SK-N-SH (cell line): Measurements from ENCODE around the gene KIF5C. TPM values are rescaled to one million over a fixed set of nuclear protein-coding genes. Genes with fewer than 3 reads are reported as not detected.

ENCODE experiments used
- CTCF ChIA-PET: fragments of 300-600, 350-600 bp; formaldehyde crosslinking; extraction: SDS; loops from one replicate; lab custom pipeline; 2021; lab: Yijun Ruan, JAX
- POLR2A ChIA-PET: fragments of 350-600 bp; sonication (Branson Sonifier 250); formaldehyde crosslinking; extraction: SDS; loops from one replicate; lab custom pipeline; 2020; ENCODE audit warnings: antibody characterized with exemption, inconsistent platforms; lab: Yijun Ruan, JAX
- DNase-seq: peaks from one replicate; pipeline ENCODE4 v3.0.0; 2012
- H2AFZ ChIP-seq: fragments of 200-600 bp; sonication (generic); 2 replicates; pipeline ENCODE4 v1.8.1; 2016; ENCODE audit warnings: antibody characterized with exemption, mild to moderate bottlenecking, low read depth
- H3F3A ChIP-seq: fragments of 200-600 bp; sonication (generic); replicated peaks from 2 replicates; pipeline ENCODE3; 2016; ENCODE audit warnings: antibody characterized with exemption, mild to moderate bottlenecking; ENCODE audit not compliant: insufficient read depth
- H3K27ac ChIP-seq, 2 experiments: fragments of 200-500 bp in 1 of 2; fragments of 200-600 bp in 1 of 2; sonication (Bioruptor generic) in 1 of 2; sonication (generic), shearing (Covaris generic) in 1 of 2; 2 replicates each; pipeline versions ENCODE4 v1.5.1 to v1.6.1; 2014 to 2016; ENCODE audit warnings: low read depth in 2 of 2, inconsistent platforms in 1 of 2, low read length in 1 of 2, mild to moderate bottlenecking in 1 of 2, mixed read lengths in 1 of 2
- H3K27me3 ChIP-seq: fragments of 200-600 bp; sonication (generic), shearing (Covaris generic); 2 replicates; pipeline ENCODE4 v1.6.1; 2016; ENCODE audit warnings: mixed run types; ENCODE audit not compliant: insufficient read depth
- H3K36me3 ChIP-seq, 2 experiments: fragments of 200-500 bp in 1 of 2; fragments of 200-600 bp in 1 of 2; sonication (Bioruptor generic) in 1 of 2; sonication (generic) in 1 of 2; replicated peaks in 1 of 2; 2 replicates each; pipeline versions ENCODE3 to v1.5.1; 2014 to 2016; ENCODE audit warnings: low read length in 1 of 2, mild to moderate bottlenecking in 1 of 2; ENCODE audit not compliant: insufficient read depth in 2 of 2, control insufficient read depth in 1 of 2
- H3K4me1 ChIP-seq, 2 experiments: fragments of 200-500 bp in 1 of 2; fragments of 200-600 bp in 1 of 2; sonication (Bioruptor generic) in 1 of 2; sonication (generic), shearing (Covaris generic) in 1 of 2; 2 replicates each; pipeline versions ENCODE4 v1.5.1 to v1.6.1; 2014 to 2016; ENCODE audit warnings: low read depth in 1 of 2, low read length in 1 of 2, mixed run types in 1 of 2; ENCODE audit not compliant: insufficient read depth in 2 of 2, control insufficient read depth in 1 of 2
- H3K4me2 ChIP-seq: fragments of 200-600 bp; sonication (generic), shearing (Covaris generic); 2 replicates; pipeline ENCODE4 v1.6.1; 2017; ENCODE audit warnings: mixed run types
- H3K4me3 ChIP-seq, 2 experiments: fragments of 200-500 bp in 1 of 2; fragments of 200-600 bp in 1 of 2; sonication (Bioruptor generic) in 1 of 2; sonication (generic), shearing (Covaris generic) in 1 of 2; 2 replicates each; pipeline versions ENCODE4 v1.5.1 to v1.8.1; 2014 to 2016; ENCODE audit warnings: low read depth in 2 of 2, inconsistent platforms in 1 of 2, low read length in 1 of 2, mild to moderate bottlenecking in 1 of 2, mixed read lengths in 1 of 2, moderate library complexity in 1 of 2
- H3K79me2 ChIP-seq: fragments of 200-600 bp; sonication (generic); 2 replicates; pipeline ENCODE4 v1.8.1; 2017; ENCODE audit warnings: mild to moderate bottlenecking; ENCODE audit not compliant: insufficient read depth
- H3K9ac ChIP-seq: fragments of 200-600 bp; sonication (generic); 2 replicates; pipeline ENCODE4 v1.6.1; 2017; ENCODE audit warnings: mixed run types
- H3K9me2 ChIP-seq: fragments of 200-600 bp; sonication (generic); 2 replicates; pipeline ENCODE4 v1.6.1; 2017; ENCODE audit warnings: mixed run types
- H3K9me3 ChIP-seq: fragments of 200-600 bp; sonication (generic); 2 replicates; pipeline ENCODE4 v1.6.1; 2017; ENCODE audit warnings: mixed run types, mild to moderate bottlenecking, moderate library complexity
- H4K20me1 ChIP-seq: fragments of 200-600 bp; sonication (generic); 2 replicates; pipeline ENCODE4 v1.6.1; 2017; ENCODE audit warnings: mild to moderate bottlenecking, mixed run types; ENCODE audit not compliant: insufficient read depth
- CTCF ChIP-seq: fragments of 200-600 bp; sonication (generic); IDR thresholded peaks from 2 replicates; pipeline ENCODE4 v1.6.1; 2017; ENCODE audit warnings: antibody characterized with exemption, mild to moderate bottlenecking, moderate library complexity
- EP300 ChIP-seq, 2 experiments: IDR thresholded peaks; 2 replicates each; pipeline versions ENCODE4 v1.4.0 to v1.6.1; 2012; ENCODE audit warnings: borderline replicate concordance in 1 of 2, low read depth in 1 of 2, low read length in 1 of 2
- FOSL2 ChIP-seq: IDR thresholded peaks from 2 replicates; pipeline ENCODE4 v1.4.0; 2012; ENCODE audit warnings: low read depth, mild to moderate bottlenecking, moderate library complexity, borderline replicate concordance
- FOXM1 ChIP-seq: IDR thresholded peaks from 2 replicates; pipeline ENCODE4 v1.4.0; 2012; ENCODE audit warnings: low read depth, mild to moderate bottlenecking
- GATA2 ChIP-seq: sonication (generic); formaldehyde crosslinking; IDR thresholded peaks from 2 replicates; pipeline ENCODE4 v1.5.0; 2020; ENCODE audit warnings: mild to moderate bottlenecking, missing genetic modification reagents
- MXI1 ChIP-seq: IDR thresholded peaks from 2 replicates; pipeline ENCODE4 v1.6.1; 2012; ENCODE audit warnings: mild to moderate bottlenecking, low read depth, low read length, improper control_type of control experiment
- PBX3 ChIP-seq: IDR thresholded peaks from 2 replicates; pipeline ENCODE4; 2012
- RCOR1 ChIP-seq: fragments of 150-350 bp; IDR thresholded peaks from 2 replicates; pipeline ENCODE4 v1.6.1; 2017; ENCODE audit warnings: antibody characterized with exemption, low read length
- RXRA ChIP-seq: IDR thresholded peaks from 2 replicates; pipeline ENCODE4 v1.4.0; 2012; ENCODE audit warnings: low read depth, mild to moderate bottlenecking, borderline replicate concordance
- SIN3A ChIP-seq: IDR thresholded peaks from 2 replicates; pipeline ENCODE4 v1.6.1; 2012; ENCODE audit warnings: low read depth, mild to moderate bottlenecking, low read length, moderate library complexity, borderline replicate concordance
- SMC3 ChIP-seq: IDR thresholded peaks from 2 replicates; pipeline ENCODE4 v1.6.1; 2012; ENCODE audit warnings: low read depth, low read length, improper control_type of control experiment
- TCF12 ChIP-seq: IDR thresholded peaks from 2 replicates; pipeline ENCODE4 v1.4.0; 2012
- ZBTB33 ChIP-seq: IDR thresholded peaks from 2 replicates; pipeline ENCODE4 v1.4.0; 2012; ENCODE audit warnings: low read depth, borderline replicate concordance
- WGBS: methylation state at CpG from one replicate; pipeline ENCODE4 v1.1.6; 2017; ENCODE audit warnings: low lambda C conversion rate; 5-methylcytosine and 5-hydroxymethylcytosine counted together
- polyA plus RNA-seq, 3 experiments: library from polyadenylated mRNA; depleted of rRNA; stranded (reverse); fragments of >200 nt; gene quantifications; 2 replicates each; pipeline ENCODE4 v1.2.3, GENCODE V29; 2012
- TF ChIP-seq, protein P1 (sequence below): fragments of 150-350 bp; IDR thresholded peaks from 2 replicates; pipeline ENCODE4 v1.6.1; 2017; ENCODE audit warnings: antibody characterized with exemption, low read length, low read depth, borderline replicate concordance
- TF ChIP-seq, protein P2 (sequence below): fragments of 150-350 bp; IDR thresholded peaks from 2 replicates; pipeline ENCODE4 v1.6.1; 2016; ENCODE audit warnings: mild to moderate bottlenecking, low read depth, low read length

Gene KIF5C
- polyA plus RNA-seq, 1 of the 3 experiments (the other 2 are of a cell fraction) = 3.9 TPM

DNA sequence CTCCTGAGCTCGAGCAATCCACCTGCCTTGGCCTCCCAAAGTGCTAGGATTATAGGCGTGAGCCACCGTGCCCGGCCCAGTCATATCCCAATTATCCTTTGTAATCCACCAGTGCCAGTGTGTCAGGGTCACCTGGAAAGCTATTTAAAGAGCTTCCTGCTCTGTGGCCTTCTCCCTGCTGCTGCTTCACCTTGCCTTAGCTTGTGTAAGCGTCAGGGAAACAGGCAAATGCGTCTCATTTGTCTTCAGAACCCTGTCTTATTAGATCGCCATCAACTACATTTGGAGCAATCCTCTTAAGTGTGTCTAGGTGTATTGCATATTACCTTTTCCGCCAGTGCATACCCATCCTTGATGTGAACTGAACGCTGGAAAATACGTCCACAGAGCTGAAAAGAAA, 10.2 kb downstream of the KIF5C start:
- no peaks in the 10 kb centered on the region for H3K27me3 ChIP-seq
- no peak for DNase-seq
- CTCF ChIA-PET = no interaction called here
- WGBS = 85% methylated on average over 10 of the region's 10 CpGs
- no peaks in the 10 kb centered on the region for H3K9me3 ChIP-seq
- no peak overlapping the region for H2AFZ ChIP-seq
- H3K4me1 ChIP-seq = peaks cover 17 to 20% of the 10 kb centered on the region in 2 experiments; a peak in 3 of 4 replicates
- POLR2A ChIA-PET = no interaction called here
- H3K79me2 ChIP-seq = no peaks in the 10 kb centered on the region; the same call in 1 of the 2 replicates
- no peak overlapping the region for H3K4me3 ChIP-seq
- no peak overlapping the region; a peak in 1 of 4 replicates for H3K27ac ChIP-seq
- no peaks in the 10 kb centered on the region for H3F3A ChIP-seq
- no peaks in the 10 kb centered on the region for H3K9me2 ChIP-seq
- no peak overlapping the region for H3K9ac ChIP-seq
- no peak overlapping the region for H3K4me2 ChIP-seq
- H4K20me1 ChIP-seq = no peaks in the 10 kb centered on the region
- peaks cover 0 to 6% of the 10 kb centered on the region in 2 experiments for H3K36me3 ChIP-seq
- TF ChIP-seq RXRA = no peak
- no peak for TF ChIP-seq CTCF
- no peak for TF ChIP-seq ZBTB33
- TF ChIP-seq EP300 (IDR thresholded peaks at IDR 0.05; ENCODE audit: borderline replicate concordance in 1 of 2, low read depth in 1 of 2, low read length in 1 of 2) = no peak
- TF ChIP-seq PBX3 = no peak
- TF ChIP-seq FOSL2 = no peak
- TF ChIP-seq GATA2 (CRISPR knock-in tag) = no peak

DNA sequence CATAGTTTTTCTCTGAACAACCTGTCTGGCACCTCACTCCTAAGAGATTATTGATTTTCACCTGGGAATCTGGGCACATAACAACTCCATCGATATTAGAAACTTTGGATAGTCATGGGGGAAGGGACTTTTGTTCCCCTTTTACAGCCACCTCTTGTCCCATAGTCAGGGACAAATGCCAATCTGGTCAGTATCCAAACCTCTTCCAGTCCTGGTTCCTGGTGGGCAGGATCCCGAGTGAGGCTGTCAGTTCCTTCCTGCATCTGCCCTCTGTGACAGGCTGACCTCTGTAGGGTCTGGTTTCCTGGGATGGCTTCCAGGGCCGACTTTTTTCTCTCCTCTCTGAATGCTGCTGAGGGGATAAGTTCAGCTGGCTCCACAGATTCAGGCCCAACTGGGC, 11.0 kb downstream of the KIF5C start:
- H3K4me2 ChIP-seq = no peak overlapping the region
- peak; percentile 45 for DNase-seq
- no peaks in the 10 kb centered on the region for H3K27me3 ChIP-seq
- ChIA-PET POLR2A (no interaction called here), CTCF (interaction anchor here (0.7 to 1.2 kb wide), 3 partner anchors 12 to 39 kb away, joined by 3 to 4 read pairs (median 3); no protein-coding TSS in a partner anchor)
- H4K20me1 ChIP-seq = no peaks in the 10 kb centered on the region
- no peaks in the 10 kb centered on the region; the same call in 1 of the 2 replicates for H3K79me2 ChIP-seq
- no peak overlapping the region for H2AFZ ChIP-seq
- WGBS = 57% methylated on average over 2 of the region's 3 CpGs
- no peaks in the 10 kb centered on the region for H3F3A ChIP-seq
- peak overlapping the region in 1 of 2 experiments; percentile 28; a peak in 1 of 4 replicates for H3K27ac ChIP-seq
- H3K4me3 ChIP-seq = no peak overlapping the region
- no peak overlapping the region for H3K9ac ChIP-seq
- H3K4me1 ChIP-seq = peaks cover 17 to 20% of the 10 kb centered on the region in 2 experiments; a peak in 3 of 4 replicates
- H3K9me2 ChIP-seq = no peaks in the 10 kb centered on the region
- TF ChIP-seq FOXM1 (no peak), PBX3 (no peak), TCF12 (no peak), RCOR1 (no peak), SIN3A (no peak), MXI1 (no peak), SMC3 (no peak)
- TF ChIP-seq, protein P1, sequence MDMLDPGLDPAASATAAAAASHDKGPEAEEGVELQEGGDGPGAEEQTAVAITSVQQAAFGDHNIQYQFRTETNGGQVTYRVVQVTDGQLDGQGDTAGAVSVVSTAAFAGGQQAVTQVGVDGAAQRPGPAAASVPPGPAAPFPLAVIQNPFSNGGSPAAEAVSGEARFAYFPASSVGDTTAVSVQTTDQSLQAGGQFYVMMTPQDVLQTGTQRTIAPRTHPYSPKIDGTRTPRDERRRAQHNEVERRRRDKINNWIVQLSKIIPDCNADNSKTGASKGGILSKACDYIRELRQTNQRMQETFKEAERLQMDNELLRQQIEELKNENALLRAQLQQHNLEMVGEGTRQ = no peak
- TF ChIP-seq, protein P2, sequence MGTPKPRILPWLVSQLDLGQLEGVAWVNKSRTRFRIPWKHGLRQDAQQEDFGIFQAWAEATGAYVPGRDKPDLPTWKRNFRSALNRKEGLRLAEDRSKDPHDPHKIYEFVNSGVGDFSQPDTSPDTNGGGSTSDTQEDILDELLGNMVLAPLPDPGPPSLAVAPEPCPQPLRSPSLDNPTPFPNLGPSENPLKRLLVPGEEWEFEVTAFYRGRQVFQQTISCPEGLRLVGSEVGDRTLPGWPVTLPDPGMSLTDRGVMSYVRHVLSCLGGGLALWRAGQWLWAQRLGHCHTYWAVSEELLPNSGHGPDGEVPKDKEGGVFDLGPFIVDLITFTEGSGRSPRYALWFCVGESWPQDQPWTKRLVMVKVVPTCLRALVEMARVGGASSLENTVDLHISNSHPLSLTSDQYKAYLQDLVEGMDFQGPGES = no peak
- H3K9me3 ChIP-seq = no peaks in the 10 kb centered on the region
- peaks cover 0 to 2% of the 10 kb centered on the region in 2 experiments for H3K36me3 ChIP-seq
